Upper lobe of left lung (tissue), 4 donors: ENCODE measurements around the gene KIF22.

ENCODE experiments used
- CTCF ChIP-seq, 6 experiments: fragments of 450-650 bp in 4 of 6; fragments of 200-600 bp in 2 of 6; sonication (generic) in 2 of 6; IDR thresholded peaks; one replicate each; pipeline ENCODE4 v1.5.1; 2016 to 2019; ENCODE audit warnings: antibody characterized with exemption in 6 of 6
- POLR2A ChIP-seq, 4 donors: fragments of 450-650 bp; IDR thresholded peaks; one replicate each; pipeline ENCODE4 v1.5.1; 2016 to 2017; ENCODE audit warnings: antibody characterized with exemption in 4 of 4, mild to moderate bottlenecking in 2 of 4

- TF ChIP-seq POLR2A (IDR thresholded peaks at IDR 0.05) (no peak), CTCF (IDR thresholded peaks at IDR 0.05) (no peak)
These were observed 11.9 kb downstream of the KIF22 start for GRCh38 chr16:29802416-29802935.
